Kidney glomerular epithelial cell (primary cell): Measurements from ENCODE around the gene POLD2.
A peak's percentile ranks its signal among the peaks of the same experiment; 100 is the strongest.

Source experiments
- DNase-seq: peaks from one replicate; lab custom pipeline; 2025; lab: John Stamatoyannopoulos, UW

POLD2 gene

GRCh38 chr7:44101966-44102845 lies 21.1 kb downstream of the POLD2 start:
- peak; percentile 50 for DNase-seq

DNA sequence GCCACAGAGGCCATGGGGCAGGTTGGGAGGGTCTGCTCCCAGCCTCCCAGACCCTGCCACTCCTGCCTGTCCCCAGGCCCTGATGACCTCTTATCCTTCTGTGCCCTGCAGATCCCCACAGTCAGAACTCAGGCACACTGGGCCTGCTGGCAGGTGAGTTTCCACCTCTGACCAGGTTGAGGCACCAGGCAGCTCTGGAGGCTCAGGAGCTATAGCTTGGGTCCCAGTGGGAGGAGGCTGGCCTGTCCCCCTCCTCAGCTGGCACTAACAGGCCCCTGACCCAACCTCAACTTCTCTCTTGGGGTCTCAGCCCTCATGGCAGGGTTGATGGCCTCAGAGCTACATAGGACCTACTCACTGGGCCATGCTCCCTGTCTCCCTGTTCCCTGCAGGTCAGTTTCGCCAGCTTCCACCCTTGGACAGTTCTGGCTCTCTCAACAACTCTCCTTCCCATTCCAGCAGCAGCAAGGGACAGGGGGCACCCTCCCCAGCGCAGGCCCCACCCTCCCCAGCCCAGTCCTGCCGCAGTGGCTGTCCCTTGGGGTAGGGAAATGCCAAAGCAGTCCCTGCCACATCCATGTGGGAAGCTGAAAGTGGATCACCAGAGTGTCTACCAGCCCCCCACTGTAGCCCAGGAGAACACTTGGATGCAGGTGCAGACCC lies 21.9 kb downstream of the POLD2 start:
- DNase-seq, result no peak

GRCh38 chr7:44100458-44101302 lies 22.7 kb downstream of the POLD2 start:
- peak; percentile 76 for DNase-seq

DNA sequence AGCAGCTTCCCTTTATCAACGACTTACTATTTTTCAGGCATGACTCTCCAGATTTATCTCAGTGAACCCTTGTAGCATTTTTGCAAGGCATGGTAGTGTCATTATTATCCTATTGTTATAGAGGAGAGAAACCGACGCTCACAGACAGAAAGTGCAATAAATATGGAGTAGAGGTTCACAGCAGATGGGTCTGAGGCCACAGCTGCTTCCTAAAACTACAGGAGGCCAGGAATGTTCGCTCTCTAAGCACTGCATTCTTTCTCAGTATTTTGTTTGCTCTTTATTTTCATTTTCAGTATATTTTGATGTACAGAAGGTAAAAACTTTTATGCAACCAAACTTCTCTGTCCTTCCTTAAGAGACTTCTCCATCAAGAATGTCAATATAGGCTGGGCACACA lies 23.7 kb downstream of the POLD2 start:
- no peak for DNase-seq

DNA sequence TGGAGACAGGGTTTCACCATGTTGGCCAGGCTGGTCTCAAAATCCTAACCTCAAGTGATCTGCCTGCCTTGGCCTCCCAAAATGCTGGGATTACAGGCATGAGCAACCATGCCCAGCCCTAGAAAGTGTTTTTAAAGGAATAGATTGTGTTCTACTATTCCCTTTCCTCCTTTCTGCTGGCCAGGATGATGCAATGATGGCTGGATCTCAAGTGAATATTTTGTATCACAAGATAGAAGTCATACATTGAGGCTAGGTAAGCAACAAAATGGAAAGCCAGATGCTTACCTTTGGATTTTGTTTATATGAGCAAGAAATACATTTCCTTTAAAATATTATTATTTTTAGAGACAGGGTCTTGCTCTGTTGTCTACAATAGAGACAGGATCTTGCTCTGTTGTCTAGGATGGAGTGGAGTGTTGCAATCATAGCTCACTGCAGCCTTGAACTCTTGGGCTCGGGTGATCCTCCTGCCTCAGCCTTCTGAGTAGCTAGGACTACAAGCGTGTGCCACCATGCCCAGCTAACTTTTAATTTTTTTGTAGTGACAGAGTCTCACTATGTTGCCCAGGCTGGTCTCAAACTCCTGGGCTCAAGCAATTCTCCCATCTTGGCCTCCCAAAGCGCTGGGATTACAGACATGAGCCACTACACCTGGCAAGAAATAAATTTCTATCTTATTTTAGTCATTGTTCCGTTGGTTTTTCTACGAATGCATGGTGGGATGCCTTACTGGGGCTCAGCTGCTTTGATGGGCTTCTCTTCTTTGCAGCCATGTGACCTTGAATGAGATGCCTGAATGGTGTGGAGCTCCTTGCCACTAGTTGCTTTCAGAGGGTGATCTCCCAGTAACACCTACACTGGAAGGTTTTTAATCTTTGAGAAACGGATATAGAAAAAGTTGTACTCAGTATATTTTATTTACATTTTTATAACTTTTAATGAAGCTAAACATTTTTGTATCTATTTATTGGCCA lies 25.0 kb downstream of the POLD2 start:
- DNase-seq, result no peak

DNA sequence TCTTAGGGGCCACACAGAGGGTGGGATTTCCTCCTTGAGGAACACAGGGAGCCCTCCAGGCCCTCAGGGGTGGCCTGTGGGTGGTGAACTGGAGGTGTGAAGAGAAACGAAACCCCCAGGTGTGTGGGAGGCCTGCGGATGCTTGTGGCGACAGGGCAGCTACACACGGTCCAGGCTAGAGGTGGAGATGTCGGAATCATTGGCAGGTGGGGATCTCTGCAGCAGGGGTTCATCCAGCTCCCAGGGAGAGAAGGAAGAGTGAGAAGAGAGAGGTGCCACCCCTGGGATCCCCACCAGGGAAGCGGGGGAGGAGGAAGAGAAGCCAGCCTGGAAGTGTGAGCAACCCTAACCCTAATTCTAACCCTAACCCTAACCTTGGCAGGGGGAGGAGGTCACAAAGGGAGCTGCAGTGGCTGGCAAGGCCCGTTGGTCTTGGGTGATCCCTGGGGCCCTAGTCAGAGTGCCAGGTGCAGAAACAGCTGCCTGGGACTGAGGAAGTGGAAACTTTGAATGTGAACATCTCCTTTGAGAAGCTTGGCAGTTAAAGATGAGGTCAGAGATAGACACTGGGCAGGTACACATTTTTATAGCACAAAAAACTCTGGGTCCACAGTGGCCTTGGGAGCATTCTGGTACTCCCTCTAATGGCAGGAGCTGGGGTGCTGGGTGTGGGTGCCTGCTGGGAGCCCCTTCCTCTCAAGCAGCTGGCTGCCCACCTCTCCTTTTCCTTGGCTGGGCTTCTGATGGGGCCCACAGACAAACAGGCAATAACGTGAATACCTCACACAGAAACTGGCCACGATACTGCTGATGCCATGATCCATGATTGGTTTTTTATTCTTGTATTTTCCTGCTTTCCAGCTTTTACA lies 26.1 kb downstream of the POLD2 start:
- DNase-seq, result no peak

- DNase-seq, result no peak
Observed at GRCh38 chr7:44096326-44096881, 26.9 kb downstream of the POLD2 start.

GRCh38 chr7:44095781-44096180 lies 27.6 kb downstream of the POLD2 start:
- no peak for DNase-seq

- DNase-seq, result no peak
Observed at GRCh38 chr7:44094883-44095592, 28.3 kb downstream of the POLD2 start.

DNA sequence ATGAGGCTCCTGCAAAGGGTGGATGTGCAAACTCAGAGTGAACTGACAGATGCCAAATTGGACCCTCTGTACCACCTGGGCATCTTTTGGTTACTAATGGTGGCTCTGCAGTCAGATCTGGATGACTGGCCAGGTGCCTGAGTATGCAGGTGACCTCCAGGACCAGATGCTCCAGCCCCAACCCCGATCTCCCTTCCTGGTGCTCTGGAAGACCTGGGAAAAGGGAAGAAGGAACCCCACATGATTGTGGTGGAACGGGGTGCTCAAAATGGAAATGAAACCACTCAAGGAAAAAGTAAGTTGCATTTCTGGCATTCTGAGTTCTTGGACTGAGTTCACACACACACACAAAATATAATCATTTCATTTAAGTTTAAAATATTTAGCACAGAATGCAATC lies 29.0 kb downstream of the POLD2 start:
- no peak for DNase-seq

DNA sequence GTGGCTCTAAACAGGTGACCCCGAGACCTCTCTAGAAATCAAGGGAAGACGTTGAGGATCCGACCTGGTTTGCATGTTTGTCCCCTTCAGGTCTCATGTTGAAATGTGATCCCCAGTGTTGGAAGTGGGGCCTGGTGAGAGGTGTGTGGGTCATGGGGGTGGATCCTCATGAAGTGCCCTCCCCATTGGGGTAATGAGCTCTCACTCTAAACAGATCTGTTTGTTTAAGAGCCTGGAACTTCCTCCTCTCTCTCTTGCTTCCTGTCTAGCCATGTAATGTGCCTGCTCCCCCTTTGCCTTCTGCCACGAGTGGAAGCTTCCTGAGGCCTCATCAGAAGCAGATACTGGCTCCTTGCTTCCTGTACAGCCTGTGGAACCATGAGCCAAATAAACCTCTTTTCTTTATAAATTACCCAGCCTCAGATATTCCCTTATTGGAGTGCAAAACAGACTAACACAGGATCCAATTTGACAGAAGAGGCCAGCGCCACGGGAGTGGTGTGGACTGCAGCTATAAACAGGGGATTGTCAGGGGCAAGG lies 30.2 kb downstream of the POLD2 start:
- no peak for DNase-seq

DNA sequence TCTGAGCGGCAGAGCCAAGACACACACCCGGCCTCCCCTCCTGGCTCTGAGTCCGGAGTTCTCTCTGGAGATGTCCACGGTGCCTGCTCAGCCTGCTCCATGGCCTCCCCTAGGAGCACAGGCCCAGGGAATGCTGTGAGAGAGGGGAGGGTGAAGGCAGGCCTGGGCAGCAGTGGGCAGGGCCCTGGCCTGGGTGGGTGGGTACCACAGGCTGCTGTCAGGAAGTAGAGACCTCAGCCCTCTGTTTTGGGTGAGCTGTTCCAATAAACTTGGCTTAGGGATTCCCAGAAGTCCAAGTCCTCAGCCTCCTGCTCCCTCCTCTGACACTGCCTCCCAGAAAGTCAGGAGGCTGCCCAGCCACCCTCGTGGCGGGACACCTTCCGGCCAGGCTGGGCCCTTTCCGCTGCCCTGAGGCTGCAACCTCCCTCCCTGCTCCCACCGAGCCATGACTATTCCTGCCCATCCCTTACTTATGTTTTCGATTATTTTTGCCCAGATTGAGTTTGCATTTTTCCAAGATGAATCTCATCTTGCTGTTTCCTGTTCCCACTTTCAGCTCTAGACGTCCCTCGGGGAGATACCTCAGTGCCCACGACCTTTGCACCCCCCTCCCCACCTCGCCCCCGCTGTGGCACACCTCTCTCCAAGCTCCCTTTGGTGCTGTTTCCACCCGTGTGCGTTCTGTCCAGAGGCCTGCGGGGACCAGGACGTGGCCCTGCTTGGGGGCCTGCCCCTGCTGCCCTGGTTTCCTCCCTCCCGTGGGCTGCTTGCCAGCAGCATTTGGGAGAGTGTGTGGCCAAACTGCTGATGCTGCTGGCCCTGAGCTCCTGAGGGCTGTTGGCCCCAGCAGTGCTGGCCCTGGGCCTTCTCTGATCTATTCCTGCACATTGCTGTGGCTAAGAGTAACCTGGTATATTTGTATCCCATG lies 35.2 kb downstream of the POLD2 start:
- peak; percentile 36 for DNase-seq

DNA sequence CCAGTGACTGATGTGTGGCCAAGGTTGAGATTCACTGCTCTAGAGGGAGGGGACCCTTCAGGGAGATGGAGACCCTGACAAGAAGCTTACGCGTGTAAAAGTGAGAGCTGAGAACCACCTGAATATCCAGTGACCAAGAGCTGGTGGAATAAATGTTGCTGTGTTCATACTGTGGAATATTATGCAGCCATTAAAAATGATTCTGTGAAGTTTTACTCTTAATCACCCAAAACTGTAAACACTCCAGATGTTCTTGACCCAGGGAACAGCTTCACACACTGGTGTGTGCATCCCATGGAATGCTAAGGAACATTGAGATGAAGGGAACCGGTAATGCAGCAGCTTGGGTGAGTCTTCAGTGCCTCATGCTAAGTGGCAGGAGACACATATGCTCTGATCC lies 36.7 kb downstream of the POLD2 start:
- DNase-seq, result no peak

DNA sequence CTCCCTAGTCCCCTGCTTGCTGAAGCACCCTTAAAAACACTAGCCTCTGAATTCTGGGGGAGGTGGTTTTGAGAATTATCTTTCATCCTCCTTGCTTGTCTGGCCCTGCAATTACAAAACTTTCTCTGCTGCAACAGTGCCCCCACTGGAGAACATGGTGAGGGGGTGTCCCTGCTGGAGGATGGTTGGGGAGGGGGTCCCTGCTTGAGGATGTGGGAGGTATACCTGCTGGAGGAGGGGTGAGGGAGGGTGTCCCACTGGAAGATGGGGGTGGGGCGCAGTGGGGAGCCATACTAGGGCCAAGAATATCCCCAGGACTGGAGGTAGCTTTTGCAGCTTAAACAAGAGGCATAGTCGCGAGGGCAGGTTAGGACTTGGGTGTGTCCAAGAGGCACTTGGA lies 37.8 kb downstream of the POLD2 start:
- DNase-seq, result no peak

- DNase-seq, result no peak
Observed at GRCh38 chr7:44084701-44085100, 38.6 kb downstream of the POLD2 start.

- no peak for DNase-seq
Observed at GRCh38 chr7:44083796-44084195, 39.6 kb downstream of the POLD2 start.

DNA sequence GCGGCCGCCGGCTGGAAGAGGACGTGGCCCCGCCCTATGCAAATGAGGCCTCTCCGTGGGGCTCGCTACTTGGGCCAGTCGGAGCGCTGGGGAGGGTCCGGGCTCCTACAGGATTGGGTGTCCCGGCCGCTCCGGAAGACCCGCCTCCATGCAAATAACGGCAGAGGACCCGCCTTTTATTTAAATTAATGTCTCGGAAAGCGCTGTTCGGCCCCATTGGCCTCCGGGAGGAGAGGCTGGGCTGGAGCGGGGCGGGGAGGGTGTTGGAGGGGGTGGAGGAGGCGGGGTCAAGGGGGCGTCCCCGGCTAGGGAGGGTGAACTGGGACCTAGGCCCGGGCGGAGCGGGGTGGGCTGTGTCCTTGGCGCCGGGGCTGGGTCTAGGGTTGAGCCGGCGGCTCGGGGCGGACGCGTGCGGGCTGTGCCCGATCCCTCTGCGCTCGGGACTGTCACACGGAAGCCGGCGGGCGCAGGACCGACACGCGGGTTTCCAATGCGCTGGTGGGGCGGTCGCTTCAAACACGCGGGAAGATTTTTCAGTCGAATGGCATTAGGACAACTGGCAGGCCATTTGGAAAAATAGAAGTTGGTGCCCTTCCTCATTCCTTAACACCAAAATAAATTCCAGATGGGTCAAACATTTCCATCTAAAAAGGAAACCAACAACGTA lies 40.7 kb downstream of the POLD2 start:
- peak; percentile 92 for DNase-seq
